ENCODE results near the gene DNAL1.
"Not testable (repeated sequence)": the region's sequence is repeated elsewhere in the genome, so short reads cannot be mapped to it uniquely, and the experiment has no call there.

DNAL1 gene

DNA sequence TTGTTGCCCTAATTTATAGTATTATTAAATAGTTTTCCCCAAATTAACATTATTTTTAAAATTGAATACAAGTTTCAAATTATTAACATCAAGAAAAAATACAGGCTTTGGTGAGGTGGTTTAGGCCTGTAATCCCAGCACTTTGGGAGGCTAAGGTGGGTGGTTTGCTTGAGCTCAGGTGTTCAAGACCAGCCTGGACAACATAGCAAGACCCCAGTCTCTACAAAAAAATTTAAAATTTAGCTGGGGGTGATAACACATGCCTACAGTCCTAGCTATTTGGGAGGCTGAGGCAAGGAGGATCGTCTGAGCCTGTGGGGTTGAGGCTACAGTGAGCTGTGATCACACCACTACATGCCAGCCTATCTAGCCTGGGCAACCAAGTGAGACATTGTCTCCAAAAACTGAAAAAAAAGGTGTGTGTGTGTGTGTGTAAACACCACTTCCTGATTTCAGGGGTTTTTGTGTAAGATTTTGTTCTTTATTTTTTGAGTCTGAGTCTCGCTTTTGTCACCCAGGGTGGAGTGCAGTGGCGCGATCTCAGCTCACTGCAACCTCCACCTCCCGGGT lies 3.9 kb upstream of the DNAL1 start:
- no peak for DNase-seq

DNA sequence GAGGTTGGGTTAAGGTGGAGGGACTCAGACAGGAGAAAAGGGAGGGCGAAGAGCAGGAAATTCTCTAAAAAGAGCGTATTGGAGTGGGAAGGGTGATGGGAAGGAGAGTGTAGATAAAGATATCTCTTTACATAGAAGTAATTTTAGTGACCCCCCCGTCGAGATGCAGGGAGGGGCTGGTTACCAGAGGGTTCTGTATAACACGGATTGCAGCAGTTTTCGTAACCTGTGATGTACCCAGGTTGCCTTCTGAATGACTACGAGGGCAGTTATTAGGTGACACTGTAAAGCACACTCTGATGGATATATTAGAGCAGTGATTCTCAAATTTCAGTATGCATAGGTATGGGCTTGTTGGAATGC lies 443 bp downstream of the DNAL1 start:
- DNase-seq: no peak

DNA sequence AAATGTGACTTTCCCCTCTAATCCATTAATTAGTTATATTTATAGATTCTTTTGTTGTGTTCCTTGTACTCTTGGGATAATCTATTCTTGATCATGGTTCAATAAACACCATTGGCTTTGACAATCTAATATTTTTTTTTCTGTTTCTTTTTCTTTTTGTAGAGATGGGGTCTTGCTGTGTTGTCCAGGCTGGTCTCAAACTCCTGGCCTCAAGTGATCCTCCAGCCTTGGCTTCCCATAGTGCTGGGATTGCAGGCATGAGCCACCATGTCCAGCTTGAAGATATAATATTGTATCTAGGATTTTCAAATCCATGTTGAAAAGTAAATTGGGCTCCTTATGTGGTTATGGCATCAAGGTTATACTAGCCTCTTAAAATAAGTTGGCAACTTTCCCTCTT lies 6.2 kb downstream of the DNAL1 start:
- DNase-seq: no peak

DNA sequence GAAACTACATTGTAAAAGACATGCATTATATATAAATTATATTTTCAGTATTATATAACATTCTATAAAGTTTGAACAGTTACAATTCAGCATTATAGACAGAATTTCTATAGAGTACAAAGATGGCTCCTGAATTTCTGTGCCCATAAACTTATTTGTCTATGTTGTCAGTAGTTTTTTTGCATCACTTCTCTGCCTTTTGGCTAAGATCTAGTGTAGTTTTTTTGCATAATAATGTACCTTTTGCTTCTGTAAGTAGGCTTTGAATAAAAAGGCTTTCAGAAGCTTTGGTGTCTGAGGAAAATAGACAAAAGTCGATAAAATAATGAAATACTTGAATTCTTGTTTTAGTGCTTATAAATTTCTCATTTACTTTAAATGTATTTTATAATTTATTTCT lies 11.1 kb downstream of the DNAL1 start:
- DNase-seq: no peak

DNA sequence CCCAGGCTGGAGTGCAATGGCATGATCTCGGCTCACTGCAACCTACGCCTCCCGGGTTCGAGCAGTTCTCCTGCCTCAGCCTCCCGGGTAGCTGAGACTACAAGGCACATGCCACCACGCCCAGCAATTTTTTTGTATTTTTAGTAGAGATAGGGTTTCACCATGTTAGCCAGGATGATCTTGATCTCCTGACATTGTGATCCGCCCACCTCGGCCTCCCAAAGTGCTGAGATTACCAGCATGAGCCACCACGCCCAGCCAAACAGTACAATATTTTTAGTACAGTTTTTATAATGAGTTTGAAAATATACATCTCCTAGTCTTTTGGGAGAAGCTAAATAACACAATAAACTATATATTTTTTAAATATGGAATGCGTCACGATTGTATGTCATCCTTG lies 14.4 kb downstream of the DNAL1 start:
- not testable (repeated sequence) for DNase-seq

DNA sequence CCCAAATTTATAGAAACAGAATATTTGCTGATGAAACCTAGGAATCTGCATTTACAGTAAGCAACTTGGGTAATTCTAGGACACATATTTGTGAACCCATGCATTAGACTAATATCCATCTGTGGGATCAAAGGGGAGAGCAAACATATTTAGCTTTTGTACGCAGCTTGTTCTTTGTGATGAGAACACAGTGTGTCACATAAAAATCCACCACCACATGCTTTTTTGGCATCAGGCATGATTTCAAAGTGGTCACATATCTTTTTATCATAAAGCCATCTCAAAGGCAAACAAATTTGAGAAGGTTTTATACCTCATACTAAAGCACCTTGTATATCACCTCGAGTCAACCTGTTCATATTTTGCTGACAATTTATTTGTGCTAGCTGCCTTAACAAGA lies 15.7 kb downstream of the DNAL1 start:
- DNase-seq: no peak

DNA sequence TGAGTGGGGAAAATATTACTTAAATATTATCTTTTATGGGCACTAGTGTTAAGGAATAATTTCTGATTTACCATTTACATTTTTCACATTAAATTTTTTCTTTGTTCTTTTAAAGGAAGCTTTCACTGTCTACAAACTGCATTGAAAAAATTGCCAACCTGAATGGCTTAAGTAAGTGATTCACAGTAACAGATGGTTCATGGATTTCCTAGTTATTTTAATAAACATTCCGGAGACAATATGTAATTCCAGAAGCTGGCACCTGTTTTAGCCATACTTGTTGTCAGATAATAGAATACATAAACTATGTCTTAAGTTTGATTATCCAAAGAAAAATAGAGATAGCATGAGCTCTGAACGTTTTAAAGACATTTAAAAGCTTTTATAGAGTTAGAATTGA lies 17.1 kb downstream of the DNAL1 start:
- DNase-seq: no peak

DNA sequence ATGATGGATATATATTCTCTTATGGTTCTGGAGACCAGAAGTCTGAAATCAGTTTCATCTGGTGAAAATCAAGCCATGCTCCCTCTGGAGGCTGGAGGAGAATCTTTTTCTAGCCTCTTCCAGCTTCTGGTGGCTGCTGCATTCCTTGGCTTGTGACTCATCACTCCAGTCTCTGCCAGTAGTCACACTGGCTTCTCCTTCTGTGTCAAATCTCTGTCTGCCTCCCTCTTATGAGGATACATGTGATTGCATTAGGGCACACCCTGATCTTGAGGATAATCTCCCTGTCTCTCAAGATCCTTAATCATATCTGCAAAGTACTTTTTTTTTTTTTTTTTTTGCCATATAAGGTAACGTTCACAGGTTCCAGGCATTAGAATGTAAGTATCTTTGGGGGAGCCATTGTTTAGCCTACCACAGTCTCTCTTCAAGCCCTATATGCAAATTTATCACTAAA lies 17.7 kb downstream of the DNAL1 start:
- no peak for DNase-seq

DNA sequence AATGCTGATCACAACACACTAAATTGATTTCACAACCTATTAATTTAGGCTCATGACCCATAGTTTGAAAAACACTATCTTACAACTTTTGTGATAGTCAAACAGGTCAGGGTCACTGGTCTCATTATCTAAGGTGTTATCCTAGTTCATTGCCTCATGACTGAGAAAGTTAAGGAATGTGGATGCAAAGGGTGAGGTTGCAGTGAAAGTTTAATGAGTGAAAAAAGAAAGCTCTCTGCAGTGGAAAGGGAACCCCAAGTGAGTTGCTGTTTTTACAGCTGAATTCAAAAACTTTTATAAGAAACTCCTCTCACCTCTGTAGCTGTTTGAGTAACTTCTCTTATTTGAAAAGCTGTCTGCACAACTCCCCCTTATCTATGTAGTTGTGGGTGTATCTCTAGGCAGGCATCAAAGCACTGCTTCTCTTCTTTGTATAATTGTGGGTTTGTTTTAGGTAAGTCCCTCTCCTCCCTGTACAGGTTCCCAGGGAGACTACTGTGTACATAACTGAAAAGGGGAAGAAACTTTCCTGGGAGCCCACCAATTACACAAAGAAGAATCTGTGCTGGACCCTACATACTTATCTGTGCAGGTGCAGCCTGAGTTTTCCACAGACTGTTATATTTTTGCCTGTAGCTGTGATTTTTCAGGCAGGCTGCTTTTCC lies 18.9 kb downstream of the DNAL1 start:
- no peak for DNase-seq

DNA sequence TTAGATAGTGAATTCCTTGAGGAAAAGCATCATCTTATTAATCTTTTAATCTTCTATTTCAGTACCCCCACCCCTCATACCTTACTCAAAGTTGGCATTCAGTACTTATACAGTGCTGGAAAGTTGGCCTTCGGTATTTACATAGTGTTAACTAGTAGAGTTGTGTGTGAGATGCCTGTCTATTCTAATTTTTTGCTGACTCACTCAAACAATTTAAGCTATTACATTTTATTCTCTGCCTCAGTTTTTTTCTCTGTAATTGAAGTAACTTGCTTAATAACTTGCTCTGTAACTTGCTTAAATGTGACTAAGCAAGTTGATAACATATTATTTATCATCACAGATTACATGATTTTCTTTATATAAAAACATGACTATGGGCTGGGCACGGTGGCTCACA lies 20.3 kb downstream of the DNAL1 start:
- no peak for DNase-seq

DNA sequence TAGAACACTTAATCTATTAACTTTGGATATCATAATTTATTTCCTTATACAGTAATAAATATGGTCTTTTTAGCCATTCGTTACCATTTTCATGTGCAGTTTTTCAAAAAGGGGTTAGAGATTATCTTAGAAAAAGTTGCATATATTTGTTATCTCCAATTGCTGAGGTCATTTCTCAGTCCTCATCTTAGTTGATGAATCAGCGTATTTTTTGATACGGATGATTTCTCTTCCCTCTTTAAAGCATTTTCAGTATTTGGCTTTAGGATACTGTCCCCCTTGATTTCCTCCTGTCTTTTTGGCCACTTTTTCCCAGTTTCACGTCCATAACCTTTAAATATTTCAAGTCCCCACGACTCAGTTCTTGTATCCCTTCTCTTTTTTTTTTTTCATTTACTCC lies 21.8 kb downstream of the DNAL1 start:
- no peak for DNase-seq

DNA sequence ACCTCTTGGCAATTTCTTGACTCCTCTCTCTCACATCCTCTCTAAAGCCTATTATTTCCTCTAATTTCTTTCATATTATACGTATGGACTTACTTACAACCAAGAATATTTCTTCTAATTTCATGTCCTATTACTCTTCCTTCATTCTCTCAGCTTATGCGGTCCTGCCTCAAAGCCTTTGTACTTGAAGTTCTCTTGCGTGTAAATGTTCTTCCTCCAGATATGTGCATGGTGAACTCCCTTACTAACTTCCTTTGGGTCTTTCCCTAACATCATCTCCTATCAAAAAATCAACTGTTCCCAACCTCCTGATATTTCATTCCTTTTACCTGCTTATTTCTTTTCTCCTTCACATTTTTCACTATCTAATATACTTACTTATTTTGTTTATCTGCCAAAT lies 23.1 kb downstream of the DNAL1 start:
- DNase-seq: no peak

DNA sequence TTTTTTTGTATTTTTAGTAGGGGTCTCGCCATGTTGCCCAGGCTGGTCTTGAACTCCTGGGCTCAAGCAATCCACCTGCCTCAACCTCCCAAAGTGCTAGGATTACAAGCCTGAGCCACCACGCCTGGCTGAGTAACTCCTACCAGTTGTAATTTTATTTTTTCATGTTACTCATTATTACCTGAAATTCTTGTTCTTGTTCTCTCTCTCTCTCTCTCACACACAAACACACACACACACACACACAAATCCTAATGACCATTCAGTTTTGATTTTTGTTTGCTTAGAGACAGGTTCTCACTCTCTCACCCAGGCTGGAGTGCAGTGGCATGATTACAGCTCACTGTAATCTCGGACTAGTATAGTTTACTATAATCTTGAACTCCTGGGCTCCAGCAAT lies 30.2 kb downstream of the DNAL1 start:
- DNase-seq: no peak

DNA sequence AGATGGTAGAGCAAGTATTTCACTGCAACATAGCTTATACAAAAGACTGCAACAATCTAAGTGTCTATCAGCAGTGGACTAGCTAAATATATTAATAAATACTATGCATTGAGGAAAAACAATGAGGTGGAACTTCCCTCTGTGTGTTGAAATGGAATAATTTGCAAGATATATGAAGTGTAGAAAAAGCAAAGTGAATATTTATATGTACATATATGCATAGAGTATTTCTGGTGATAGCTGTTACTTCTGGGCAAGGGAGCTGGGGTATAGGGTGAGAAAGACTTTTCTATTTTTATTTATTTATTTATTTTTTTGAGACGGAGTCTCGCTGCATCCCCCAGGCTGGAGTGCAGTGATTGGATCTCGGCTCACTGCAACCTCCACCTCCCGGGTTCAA lies 33.9 kb downstream of the DNAL1 start:
- DNase-seq: no peak

DNA sequence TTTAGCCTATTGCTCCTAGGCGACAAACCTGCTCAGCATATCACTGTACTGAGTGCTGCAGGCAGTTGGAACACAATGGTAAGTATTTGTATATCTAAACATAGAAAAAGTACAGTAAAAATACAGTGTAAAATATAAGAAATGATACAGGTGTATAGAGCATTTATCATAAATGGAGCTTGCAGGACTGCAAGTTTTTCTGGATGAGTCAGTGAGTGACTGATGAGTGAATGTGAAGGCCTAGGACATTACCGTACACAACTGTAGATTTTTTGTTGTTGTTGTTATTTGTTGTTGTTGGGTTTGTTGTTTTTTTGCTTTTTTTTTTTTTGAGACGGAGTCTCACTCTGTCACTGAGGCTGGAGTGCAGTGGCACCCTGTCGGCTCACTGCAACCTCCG lies 36.0 kb downstream of the DNAL1 start:
- no peak for DNase-seq

DNA sequence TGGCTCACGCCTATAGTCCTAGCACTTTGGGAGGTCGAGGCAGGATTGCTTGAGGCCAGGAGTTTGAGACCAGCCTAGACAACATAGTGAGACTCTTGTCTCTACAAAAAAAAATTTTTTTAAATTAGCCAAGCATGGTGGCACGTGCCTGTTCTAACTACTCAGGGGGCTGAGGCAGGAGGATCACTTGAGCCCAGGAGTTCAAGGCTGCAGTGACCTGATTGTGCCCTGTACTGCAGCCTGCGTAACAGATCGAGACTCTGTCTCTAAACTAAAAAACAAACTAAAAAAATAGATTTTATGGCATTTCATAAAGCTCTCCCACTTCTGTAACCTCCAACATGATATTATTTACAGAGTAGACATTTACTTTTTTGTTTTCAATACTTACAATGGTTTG lies 39.8 kb downstream of the DNAL1 start:
- no peak for DNase-seq

DNA sequence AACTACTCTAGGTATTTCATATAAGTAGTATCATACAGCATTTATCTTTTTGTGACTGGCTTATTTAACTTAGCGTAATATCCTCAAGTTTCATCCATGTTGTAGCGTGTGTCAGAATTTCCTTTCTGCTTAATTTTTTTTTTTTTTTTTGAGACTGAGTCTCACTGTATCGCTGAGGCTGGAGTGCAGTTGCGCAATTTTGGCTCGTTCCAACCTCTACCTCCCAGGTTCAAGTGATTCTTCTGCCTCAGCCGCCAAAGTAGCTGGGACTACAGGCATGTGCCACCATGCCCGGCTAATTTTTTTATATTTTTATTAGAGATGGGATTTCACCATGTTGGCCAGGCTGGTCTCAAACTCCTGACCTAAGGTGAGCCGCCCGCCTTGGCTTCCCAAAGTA lies 40.5 kb downstream of the DNAL1 start:
- no peak for DNase-seq

DNA sequence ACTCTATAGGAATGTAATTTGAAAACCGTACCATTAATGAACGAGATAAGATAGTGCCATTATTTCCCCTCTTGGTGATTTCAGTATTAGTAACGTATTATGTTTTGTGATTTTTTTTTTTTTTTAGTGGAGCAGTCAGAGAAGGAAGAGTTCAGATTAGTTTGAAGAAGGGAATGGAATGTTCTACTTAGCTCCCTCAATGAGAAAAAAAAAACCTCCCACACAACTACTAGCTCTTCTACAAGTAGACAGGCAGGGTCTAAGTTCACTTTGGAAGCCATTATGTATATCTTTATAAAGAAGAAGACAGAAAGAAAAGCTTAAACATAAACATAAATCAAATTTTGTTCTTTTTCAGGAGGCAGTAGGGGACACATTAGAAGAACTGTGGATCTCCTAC lies 42.1 kb downstream of the DNAL1 start:
- DNase-seq: no peak

DNA sequence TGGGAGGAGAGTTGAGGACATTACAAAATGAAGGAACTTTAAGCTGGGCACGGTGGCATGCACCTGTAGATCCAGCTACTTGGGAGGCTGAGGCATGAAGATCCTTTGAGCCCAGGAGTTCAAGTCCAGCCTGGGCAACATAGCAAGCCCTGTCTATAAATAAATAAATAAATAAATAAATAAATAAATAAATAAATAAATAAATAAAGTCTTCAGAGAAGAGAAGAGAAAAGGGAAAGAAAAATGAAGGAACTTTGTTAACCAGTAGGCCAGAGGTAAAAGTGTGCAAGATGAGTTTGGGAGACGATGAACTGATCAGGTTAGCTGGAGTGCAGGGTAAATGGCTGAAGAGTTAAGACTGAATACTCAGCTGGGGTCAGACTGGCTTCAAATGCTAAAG lies 49.3 kb downstream of the DNAL1 start:
- DNase-seq: no peak

DNA sequence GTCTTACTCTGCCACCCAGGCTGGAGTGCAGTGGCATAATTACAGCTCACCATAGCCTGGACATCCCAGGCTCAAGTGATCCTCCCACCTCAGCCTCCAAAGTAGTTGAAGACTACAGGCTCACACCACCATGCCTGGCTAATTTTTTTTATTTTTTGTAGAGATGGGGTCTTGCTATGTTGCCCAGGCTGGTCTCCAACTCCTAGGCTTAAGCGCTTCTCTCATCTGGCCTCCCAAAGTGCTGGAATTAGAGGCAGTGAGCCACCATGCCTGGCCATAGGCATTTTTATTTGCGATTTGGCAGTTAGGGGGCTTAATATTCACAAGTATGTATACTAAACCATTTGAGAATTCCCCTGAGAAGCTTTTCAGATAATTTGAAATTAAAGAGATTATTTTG lies 50.3 kb downstream of the DNAL1 start:
- DNase-seq: no peak

DNA sequence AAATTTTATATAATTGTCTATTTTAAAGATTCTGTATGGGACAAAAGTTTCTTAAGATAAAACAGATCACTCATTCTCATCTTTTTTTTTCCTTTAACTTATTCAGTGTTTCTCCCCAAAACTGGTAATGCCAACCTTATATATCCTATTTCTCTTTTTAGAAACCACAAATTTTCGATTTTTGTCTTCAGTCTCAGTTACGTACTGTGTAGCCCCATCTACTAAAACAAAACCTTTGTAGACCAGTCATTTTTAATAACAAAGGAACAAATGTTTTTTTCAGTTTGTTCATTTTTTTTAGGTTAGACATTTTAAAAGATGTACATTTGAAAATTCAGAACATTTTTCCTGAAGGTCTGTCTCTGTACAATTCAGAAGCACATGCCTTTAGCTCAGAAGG lies 51.2 kb downstream of the DNAL1 start:
- DNase-seq: no peak

DNA sequence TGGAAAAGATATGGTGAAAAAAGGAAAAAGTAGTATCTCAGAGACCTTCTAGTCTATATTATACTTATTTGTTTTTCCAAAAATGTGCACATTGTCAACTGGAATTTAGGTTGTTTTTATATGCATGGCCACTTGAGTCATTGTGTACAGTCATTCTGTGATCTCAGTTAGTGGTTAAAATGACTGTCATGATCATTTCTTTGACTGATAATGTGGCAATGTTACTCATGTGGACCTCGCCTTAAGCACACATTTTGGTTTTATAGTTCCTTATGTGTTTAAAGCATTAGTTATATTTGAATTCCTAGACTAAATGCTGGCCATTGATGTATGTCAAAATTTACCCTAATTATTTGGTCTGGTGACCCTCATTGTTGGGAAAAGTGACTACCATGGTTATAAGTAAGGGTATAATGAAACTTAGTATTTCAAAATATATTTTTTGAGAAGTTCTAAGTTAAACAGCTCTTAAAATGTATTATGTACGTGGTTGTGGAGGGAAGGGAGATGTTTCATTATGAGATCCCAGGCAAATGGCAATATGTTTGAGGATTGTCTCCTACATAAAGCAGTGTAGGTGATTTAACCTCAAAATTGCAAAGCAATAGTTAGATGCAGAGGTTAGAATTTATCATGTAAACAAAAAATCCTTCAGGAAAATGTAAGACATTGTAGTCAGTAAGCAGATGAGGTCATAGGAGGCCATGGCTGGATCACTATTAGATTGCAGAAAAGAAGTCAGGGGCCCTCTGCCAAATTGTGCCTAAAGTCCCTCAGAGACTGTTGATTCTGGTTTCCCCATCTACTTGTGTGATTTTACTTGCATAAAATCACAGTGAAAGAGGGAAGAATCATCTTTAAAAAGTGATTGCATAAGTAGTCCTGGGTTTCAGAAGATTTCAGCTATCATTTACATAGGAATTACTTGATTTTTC lies 51.9 kb downstream of the DNAL1 start:
- no peak for DNase-seq

DNA sequence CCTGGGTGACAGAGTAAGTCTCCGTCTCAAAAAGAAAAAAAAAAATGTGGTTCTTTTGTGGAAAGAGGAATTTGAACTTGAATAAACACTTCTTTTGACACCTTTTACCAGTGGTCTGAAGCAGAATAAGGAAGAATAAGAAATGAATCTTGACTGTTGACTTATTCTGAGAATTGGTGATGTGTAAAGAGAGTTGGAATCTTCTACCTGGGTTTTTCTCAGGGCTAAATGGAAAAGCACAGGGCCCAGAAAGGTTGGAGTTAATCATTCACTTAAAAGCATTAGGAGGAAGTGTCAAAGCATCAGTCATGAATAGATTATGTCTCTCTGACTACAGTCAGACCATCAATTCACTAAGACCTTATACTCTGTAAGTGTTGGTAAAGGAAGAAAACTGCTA lies 55.5 kb downstream of the DNAL1 start:
- no peak for DNase-seq

DNA sequence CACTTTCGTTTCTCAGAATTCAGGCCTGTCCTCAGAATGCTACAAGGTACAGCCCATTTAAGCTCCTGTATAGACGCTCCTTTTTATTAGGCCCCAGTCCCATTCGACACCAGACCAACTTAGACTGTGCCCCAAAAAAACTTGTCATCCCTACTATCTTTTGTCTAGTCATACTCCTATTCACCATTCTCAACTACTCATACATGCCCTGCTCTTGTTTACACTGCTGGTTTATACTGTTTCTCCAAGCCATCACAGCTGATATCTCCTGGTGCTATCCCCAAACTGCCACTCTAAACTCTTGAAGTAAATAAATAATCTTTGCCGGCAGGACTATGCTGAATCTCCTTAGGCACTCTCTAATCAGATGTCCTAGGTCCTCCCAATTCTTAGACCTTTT lies 63.3 kb downstream of the DNAL1 start:
- not testable (repeated sequence) for DNase-seq

Measured in left hindlimb (tissue), 1 donor.